Measurements from ENCODE around the gene SFT2D3. TPM values are rescaled to one million over a fixed set of nuclear protein-coding genes. Genes with fewer than 3 reads are reported as not detected.
A peak's percentile ranks its signal among the peaks of the same experiment; 100 is the strongest.

Gene SFT2D3
- total and polyA plus RNA-seq, 9 of the 15 experiments (the other 6 are each of a cell fraction or from before 2014, with no cell fraction given) = 7.5 to 9.9 (median 8.9) TPM; not detected in 2

GRCh38 chr2:127701193-127701650 lies at the start of gene SFT2D3 (continued):
- TF ChIP-seq XRCC3 (IDR thresholded peaks at IDR 0.05) (no peak), MLX (CRISPR knock-in tag; conservative IDR thresholded peaks at IDR 0.05) (0 out of 4 replicates have a peak, but pooled peaks of 1 of the 2 experiments have one; percentile 27), U2AF1 (optimal IDR thresholded peaks at IDR 0.05; ENCODE audit: low read depth, low read length) (no peak), ZNF3 (CRISPR knock-in tag; IDR thresholded peaks at IDR 0.05) (no peak), ZNF589 (CRISPR knock-in tag; IDR thresholded peaks at IDR 0.05; ENCODE audit: low read depth) (no peak), MAFF (IDR thresholded peaks at IDR 0.05; ENCODE audit: low read length) (no peak), CBX3 (IDR thresholded peaks at IDR 0.05; ENCODE audit: borderline replicate concordance in 1 of 2, low read length in 2 of 2) (no peak), HLTF (IDR thresholded peaks at IDR 0.05) (no peak), HMBOX1 (IDR thresholded peaks at IDR 0.05) (no peak), MAX (CRISPR knock-in tag; IDR thresholded peaks at IDR 0.05) (no peak), NCOA4 (IDR thresholded peaks at IDR 0.05; ENCODE audit: partially characterized antibody) (no peak), CEBPB (tag; IDR thresholded peaks at IDR 0.05) (no peak), EHMT2 (IDR thresholded peaks at IDR 0.05) (no peak), GTF2A2 (tag; IDR thresholded peaks at IDR 0.05) (0 out of 2 replicates have a peak, but pooled peaks have one; percentile 35), TARDBP (IDR thresholded peaks at IDR 0.05) (no peak), CEBPG (CRISPR knock-in tag; IDR thresholded peaks at IDR 0.05) (0 out of 2 replicates have a peak, but pooled peaks have one; percentile 10), CEBPG (tag; conservative IDR thresholded peaks at IDR 0.05 in 1 of 2, IDR thresholded peaks at IDR 0.05 in 1 of 2) (no peak), SMARCB1 (IDR thresholded peaks at IDR 0.05; ENCODE audit: insufficient read length, low read depth) (no peak), E2F3 (CRISPR knock-in tag; IDR thresholded peaks at IDR 0.05) (no peak), PRPF4 (IDR thresholded peaks at IDR 0.05; ENCODE audit: insufficient read depth, low read depth, low read length, poor library complexity, severe bottlenecking) (peak; percentile 30), EP400 (IDR thresholded peaks at IDR 0.05) (peak; percentile 81), FOXA1 (IDR thresholded peaks at IDR 0.05; ENCODE audit: borderline replicate concordance) (no peak), BRD9 (IDR thresholded peaks at IDR 0.05; ENCODE audit: low read depth, partially characterized antibody) (no peak), PURB (CRISPR knock-in tag; IDR thresholded peaks at IDR 0.05; ENCODE audit: low read depth) (no peak), KDM1A (IDR thresholded peaks at IDR 0.05) (no peak), NR2F6 (CRISPR knock-in tag; IDR thresholded peaks at IDR 0.05) (no peak), ASH1L (IDR thresholded peaks at IDR 0.05; ENCODE audit: borderline replicate concordance, low read depth, partially characterized antibody) (peak; percentile 35)
- TF ChIP-seq, protein P1, sequence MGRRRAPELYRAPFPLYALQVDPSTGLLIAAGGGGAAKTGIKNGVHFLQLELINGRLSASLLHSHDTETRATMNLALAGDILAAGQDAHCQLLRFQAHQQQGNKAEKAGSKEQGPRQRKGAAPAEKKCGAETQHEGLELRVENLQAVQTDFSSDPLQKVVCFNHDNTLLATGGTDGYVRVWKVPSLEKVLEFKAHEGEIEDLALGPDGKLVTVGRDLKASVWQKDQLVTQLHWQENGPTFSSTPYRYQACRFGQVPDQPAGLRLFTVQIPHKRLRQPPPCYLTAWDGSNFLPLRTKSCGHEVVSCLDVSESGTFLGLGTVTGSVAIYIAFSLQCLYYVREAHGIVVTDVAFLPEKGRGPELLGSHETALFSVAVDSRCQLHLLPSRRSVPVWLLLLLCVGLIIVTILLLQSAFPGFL (CRISPR knock-in tag; IDR thresholded peaks at IDR 0.05) = no peak
- TF ChIP-seq, protein P2, sequence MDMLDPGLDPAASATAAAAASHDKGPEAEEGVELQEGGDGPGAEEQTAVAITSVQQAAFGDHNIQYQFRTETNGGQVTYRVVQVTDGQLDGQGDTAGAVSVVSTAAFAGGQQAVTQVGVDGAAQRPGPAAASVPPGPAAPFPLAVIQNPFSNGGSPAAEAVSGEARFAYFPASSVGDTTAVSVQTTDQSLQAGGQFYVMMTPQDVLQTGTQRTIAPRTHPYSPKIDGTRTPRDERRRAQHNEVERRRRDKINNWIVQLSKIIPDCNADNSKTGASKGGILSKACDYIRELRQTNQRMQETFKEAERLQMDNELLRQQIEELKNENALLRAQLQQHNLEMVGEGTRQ (CRISPR knock-in tag; IDR thresholded peaks at IDR 0.05) = peak; percentile 23; the same call in 1 of the 2 replicates

All from K562 (cell line).